ENCODE results near the gene CALN1. TPM values are rescaled to one million over a fixed set of nuclear protein-coding genes. Genes with fewer than 3 reads are reported as not detected.

Gene CALN1
- total and polyA plus RNA-seq, 2 experiments from 2014 or later, result 7.6 to 14.5 TPM

- TF ChIP-seq, protein P1, sequence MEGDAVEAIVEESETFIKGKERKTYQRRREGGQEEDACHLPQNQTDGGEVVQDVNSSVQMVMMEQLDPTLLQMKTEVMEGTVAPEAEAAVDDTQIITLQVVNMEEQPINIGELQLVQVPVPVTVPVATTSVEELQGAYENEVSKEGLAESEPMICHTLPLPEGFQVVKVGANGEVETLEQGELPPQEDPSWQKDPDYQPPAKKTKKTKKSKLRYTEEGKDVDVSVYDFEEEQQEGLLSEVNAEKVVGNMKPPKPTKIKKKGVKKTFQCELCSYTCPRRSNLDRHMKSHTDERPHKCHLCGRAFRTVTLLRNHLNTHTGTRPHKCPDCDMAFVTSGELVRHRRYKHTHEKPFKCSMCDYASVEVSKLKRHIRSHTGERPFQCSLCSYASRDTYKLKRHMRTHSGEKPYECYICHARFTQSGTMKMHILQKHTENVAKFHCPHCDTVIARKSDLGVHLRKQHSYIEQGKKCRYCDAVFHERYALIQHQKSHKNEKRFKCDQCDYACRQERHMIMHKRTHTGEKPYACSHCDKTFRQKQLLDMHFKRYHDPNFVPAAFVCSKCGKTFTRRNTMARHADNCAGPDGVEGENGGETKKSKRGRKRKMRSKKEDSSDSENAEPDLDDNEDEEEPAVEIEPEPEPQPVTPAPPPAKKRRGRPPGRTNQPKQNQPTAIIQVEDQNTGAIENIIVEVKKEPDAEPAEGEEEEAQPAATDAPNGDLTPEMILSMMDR (conservative IDR thresholded peaks at IDR 0.05; ENCODE audit: low read depth in 2 of 2), result no peak
- TF ChIP-seq CREB1 (CRISPR knock-in tag; IDR thresholded peaks at IDR 0.05; ENCODE audit: low read depth), result no peak
Observed at GRCh38 chr7:71865172-71865571, 547.0 kb downstream of the CALN1 start (continued).

DNA sequence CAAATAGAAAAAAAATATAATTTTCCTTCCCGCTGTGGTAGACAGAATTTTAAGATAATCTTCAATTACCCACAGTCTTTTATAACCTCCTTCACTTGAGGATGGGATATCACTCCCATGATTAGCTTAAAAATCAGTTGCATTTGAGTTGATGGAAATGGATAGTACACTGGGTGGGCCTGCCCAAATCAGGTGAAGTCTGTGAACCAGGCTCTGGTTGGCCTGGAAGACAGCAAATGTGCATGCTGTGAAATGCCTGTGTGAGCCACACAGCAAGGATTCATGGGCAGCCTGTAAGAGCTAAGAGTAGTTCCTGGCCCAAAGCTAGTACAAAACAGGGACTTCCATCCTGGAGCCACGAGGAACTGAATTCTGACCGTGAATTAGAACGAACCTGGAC, 548.0 kb downstream of the CALN1 start:
- H3K36me3 Mint-ChIP-seq (ENCODE audit: low read depth), result no peaks in the 10 kb centered on the region
- no peaks in the 10 kb centered on the region for H3K27me3 ChIP-seq (ENCODE audit: insufficient read depth)
- no peak overlapping the region for H2AFZ ChIP-seq
- H3K27me3 Mint-ChIP-seq (ENCODE audit: insufficient read depth, low read depth, poor library complexity), result peaks cover 2% of the 10 kb centered on the region
- no peak overlapping the region for H3K4me3 Mint-ChIP-seq
- ATAC-seq (no peak), DNase-seq (ENCODE audit: low spot score) (no peak)
- no peak overlapping the region for H3K4me3 ChIP-seq
- no peaks in the 10 kb centered on the region for H3K36me3 ChIP-seq (ENCODE audit: insufficient read depth)
- no peaks in the 10 kb centered on the region for H3F3A ChIP-seq (replicated peaks; ENCODE audit: low read depth)
- H3K4me1 ChIP-seq (ENCODE audit: insufficient read depth), result no peaks in the 10 kb centered on the region
- H3K4me1 Mint-ChIP-seq, result no peaks in the 10 kb centered on the region
- no peak overlapping the region for H3K4me2 ChIP-seq
- H3K27ac ChIP-seq (ENCODE audit: low read depth), result no peak overlapping the region
- no peak overlapping the region for H3K27ac Mint-ChIP-seq
- no peaks in the 10 kb centered on the region; the same call in 1 of the 3 replicates for H3K9me3 Mint-ChIP-seq
- no peaks in the 10 kb centered on the region for H3K79me2 ChIP-seq (replicated peaks; ENCODE audit: insufficient read depth)
- no peaks in the 10 kb centered on the region for H4K20me1 ChIP-seq (replicated peaks; ENCODE audit: insufficient read depth)
- no peaks in the 10 kb centered on the region; the same call in 1 of the 2 replicates for H3K9me2 ChIP-seq (ENCODE audit: insufficient read depth)
- TF ChIP-seq JUNB (IDR thresholded peaks at IDR 0.05; ENCODE audit: unreplicated experiment) (no peak), NANOG (IDR thresholded peaks at IDR 0.05; ENCODE audit: borderline replicate concordance) (no peak), REST (IDR thresholded peaks at IDR 0.05; ENCODE audit: unreplicated experiment) (no peak), ETS1 (IDR thresholded peaks at IDR 0.05) (no peak), ZNF114 (CRISPR knock-in tag; IDR thresholded peaks at IDR 0.05) (no peak), POLR2AphosphoS5 (IDR thresholded peaks at IDR 0.05; ENCODE audit: low read depth) (no peak), ZNF331 (CRISPR knock-in tag; IDR thresholded peaks at IDR 0.05; ENCODE audit: low read depth) (no peak)
- TF ChIP-seq, protein P1 (conservative IDR thresholded peaks at IDR 0.05; ENCODE audit: low read depth in 2 of 2), result no peak

Data from GM23338 (cell line).